Endothelial cell of umbilical vein (primary cell): ENCODE results near the gene PPP3CA. TPM values are rescaled to one million over a fixed set of nuclear protein-coding genes. Genes with fewer than 3 reads are reported as not detected.
"Not testable (repeated sequence)": the region's sequence is repeated elsewhere in the genome, so short reads cannot be mapped to it uniquely, and the experiment has no call there.

Experiments used
- BruUV-seq: library from RNA; stranded (reverse); fragments of 400-500 nt; replicated peaks from 2 replicates; lab custom pipeline; 2021; lab: Mats Ljungman, UMichigan
- CTCF ChIA-PET: fragments of 300-600, 350-600 bp; sonication (Branson Sonifier 250); formaldehyde crosslinking; loops from one replicate; lab custom pipeline; 2021; ENCODE audit warnings: antibody characterized with exemption, inconsistent platforms; lab: Charles Lee
- POLR2A ChIA-PET: fragments of 300-600, 350-600 bp; sonication (Branson Sonifier 250); formaldehyde crosslinking; loops from one replicate; lab custom pipeline; 2021; ENCODE audit warnings: antibody characterized with exemption, inconsistent platforms; lab: Charles Lee
- DNase-seq: peaks from one replicate; pipeline ENCODE4 v3.0.0-alpha.2; 2011; ENCODE audit warnings: low read depth, low spot score
- FAIRE-seq: peaks from 2 replicates; lab custom pipeline; 2011; peaks lifted over from hg19 to GRCh38; lab: Jason Lieb, UNC
- H2AFZ ChIP-seq: 2 replicates; pipeline ENCODE4 v1.6.0; 2012; ENCODE audit warnings: low read depth, low read length, control low read depth, inconsistent platforms
- H3K27ac ChIP-seq: 2 replicates; pipeline ENCODE4 v1.5.1; 2011; ENCODE audit warnings: low read depth, mild to moderate bottlenecking, control low read depth, low read length, moderate library complexity; ENCODE audit not compliant: insufficient read depth
- H3K27me3 ChIP-seq, 2 experiments: 2 replicates each; pipeline versions ENCODE4 v1.6.0 to v1.6.1; 2011; ENCODE audit warnings: low read length in 2 of 2, mixed read lengths in 1 of 2; ENCODE audit not compliant: control insufficient read depth in 2 of 2, insufficient read depth in 2 of 2
- H3K36me3 ChIP-seq, 2 experiments: 2 replicates in 1 of 2; 3 replicates in 1 of 2; pipeline ENCODE4 v1.5.1; 2011; ENCODE audit warnings: low read length in 2 of 2, mild to moderate bottlenecking in 1 of 2, moderate library complexity in 1 of 2; ENCODE audit not compliant: control insufficient read depth in 2 of 2, insufficient read depth in 2 of 2; ENCODE audit errors: extremely low read depth in 1 of 2
- H3K4me1 ChIP-seq: 3 replicates; pipeline ENCODE4 v1.5.1; 2011; ENCODE audit warnings: mild to moderate bottlenecking, low read length; ENCODE audit not compliant: control insufficient read depth, insufficient read depth; ENCODE audit errors: extremely low read depth
- H3K4me2 ChIP-seq: 2 replicates; pipeline ENCODE4 v1.6.1; 2011; ENCODE audit warnings: low read length, control low read depth, mixed read lengths; ENCODE audit not compliant: insufficient read depth
- H3K4me3 ChIP-seq, 3 experiments: fragments of 200-600 bp in 1 of 3; sonication (generic), shearing (Covaris generic) in 1 of 3; replicated peaks in 1 of 3; 2 replicates each; pipeline ENCODE4 v1.5.1; 2011 to 2016; ENCODE audit warnings: control low read depth in 3 of 3, low read length in 3 of 3, mild to moderate bottlenecking in 2 of 3, inconsistent platforms in 1 of 3, low read depth in 1 of 3, moderate library complexity in 1 of 3; ENCODE audit not compliant: insufficient read depth in 1 of 3
- H3K79me2 ChIP-seq: 2 replicates; pipeline ENCODE4 v1.6.0; 2012; ENCODE audit warnings: low read length, inconsistent platforms; ENCODE audit not compliant: control insufficient read depth, insufficient read depth
- H3K9ac ChIP-seq: replicated peaks from 2 replicates; pipeline ENCODE3; 2011; ENCODE audit warnings: low read length, control low read depth; ENCODE audit not compliant: insufficient read depth; ENCODE audit errors: extremely low read depth
- H3K9me1 ChIP-seq: replicated peaks from 3 replicates; pipeline ENCODE4 v1.6.0; 2011; ENCODE audit warnings: mild to moderate bottlenecking, low read length; ENCODE audit not compliant: control insufficient read depth, insufficient read depth; ENCODE audit errors: extremely low read depth
- H3K9me3 ChIP-seq: replicated peaks from 2 replicates; pipeline ENCODE4 v1.5.1; 2012; ENCODE audit warnings: low read length, inconsistent platforms; ENCODE audit not compliant: control insufficient read depth, insufficient read depth
- H4K20me1 ChIP-seq: replicated peaks from 2 replicates; pipeline ENCODE3; 2011; ENCODE audit warnings: mild to moderate bottlenecking, low read length; ENCODE audit not compliant: control insufficient read depth, insufficient read depth; ENCODE audit errors: extremely low read depth
- CTCF ChIP-seq, 2 donors: IDR thresholded peaks; 1 replicate in 1 of 2; 2 replicates in 1 of 2; pipeline ENCODE4 v1.5.1; 2011; ENCODE audit warnings: low read length in 2 of 2, mild to moderate bottlenecking in 2 of 2, moderate library complexity in 2 of 2, control low read depth in 1 of 2, inconsistent platforms in 1 of 2, low read depth in 1 of 2; ENCODE audit not compliant: insufficient read depth in 1 of 2; ENCODE audit errors: extremely low read depth in 1 of 2
- EZH2 ChIP-seq: IDR thresholded peaks from 2 replicates; pipeline ENCODE4 v1.6.1; 2012; ENCODE audit warnings: borderline replicate concordance, low read depth, mild to moderate bottlenecking, moderate library complexity, low read length, inconsistent platforms; ENCODE audit not compliant: severe bottlenecking
- FOS ChIP-seq: IDR thresholded peaks from 2 replicates; pipeline ENCODE4 v1.6.1; 2011; ENCODE audit warnings: mild to moderate bottlenecking, low read length, moderate library complexity, borderline replicate concordance; ENCODE audit not compliant: insufficient read depth
- GATA2 ChIP-seq: IDR thresholded peaks from 2 replicates; pipeline ENCODE4 v1.7.0; 2011; ENCODE audit warnings: low read depth, mild to moderate bottlenecking, moderate library complexity, mixed read lengths, low read length; ENCODE audit not compliant: insufficient read length, insufficient read depth
- JUN ChIP-seq: IDR thresholded peaks from 2 replicates; pipeline ENCODE4 v1.6.1; 2011; ENCODE audit warnings: borderline replicate concordance, low read depth; ENCODE audit not compliant: insufficient read length, insufficient read depth
- MAX ChIP-seq: IDR thresholded peaks from 2 replicates; pipeline ENCODE4 v1.6.1; 2011; ENCODE audit not compliant: insufficient read depth, insufficient read length
- MYC ChIP-seq: IDR thresholded peaks from one replicate; pipeline ENCODE4 v1.6.1; 2011; ENCODE audit warnings: mild to moderate bottlenecking, low read depth, low read length
- POLR2AphosphoS5 ChIP-seq: IDR thresholded peaks from 2 replicates; pipeline ENCODE4 v1.6.1; 2012; ENCODE audit warnings: low read depth, mild to moderate bottlenecking, control low read depth, low read length, moderate library complexity; ENCODE audit not compliant: insufficient read depth
- dilution Hi-C: fragments of 300-500 bp; cut with MboI; formaldehyde crosslinking; loops from one replicate; pipeline ENCODE4 v1.15.0; 2019; ENCODE audit warnings: low sequenced_read_pairs; ENCODE audit not compliant: extremely low pct_ligation_motif_present
- intact Hi-C: fragments of 100-400 bp; cut with micrococcal nuclease; formaldehyde crosslinking; loops from one replicate; pipeline ENCODE4 v1.10.0; 2022
- polyA plus RNA-seq, 4 experiments: library from polyadenylated mRNA; depleted of rRNA in 3 of 4; stranded (reverse) in 3 of 4; unstranded in 1 of 4; fragments of >200 nt; gene quantifications; 2 replicates each; pipeline versions ENCODE4 v1.2.1 to v1.2.3, GENCODE V29; 2011 to 2012; ENCODE audit warnings: missing spikeins in 1 of 4
- total RNA-seq: library from RNA; stranded (reverse); gene quantifications from 2 replicates; pipeline ENCODE4 v1.2.3, GENCODE V29; 2021

Gene PPP3CA
- total and polyA plus RNA-seq, 2 donors (not counting 3 experiments of a cell fraction or from before 2014, with no cell fraction given) = 7.0 to 43.3 TPM

DNA sequence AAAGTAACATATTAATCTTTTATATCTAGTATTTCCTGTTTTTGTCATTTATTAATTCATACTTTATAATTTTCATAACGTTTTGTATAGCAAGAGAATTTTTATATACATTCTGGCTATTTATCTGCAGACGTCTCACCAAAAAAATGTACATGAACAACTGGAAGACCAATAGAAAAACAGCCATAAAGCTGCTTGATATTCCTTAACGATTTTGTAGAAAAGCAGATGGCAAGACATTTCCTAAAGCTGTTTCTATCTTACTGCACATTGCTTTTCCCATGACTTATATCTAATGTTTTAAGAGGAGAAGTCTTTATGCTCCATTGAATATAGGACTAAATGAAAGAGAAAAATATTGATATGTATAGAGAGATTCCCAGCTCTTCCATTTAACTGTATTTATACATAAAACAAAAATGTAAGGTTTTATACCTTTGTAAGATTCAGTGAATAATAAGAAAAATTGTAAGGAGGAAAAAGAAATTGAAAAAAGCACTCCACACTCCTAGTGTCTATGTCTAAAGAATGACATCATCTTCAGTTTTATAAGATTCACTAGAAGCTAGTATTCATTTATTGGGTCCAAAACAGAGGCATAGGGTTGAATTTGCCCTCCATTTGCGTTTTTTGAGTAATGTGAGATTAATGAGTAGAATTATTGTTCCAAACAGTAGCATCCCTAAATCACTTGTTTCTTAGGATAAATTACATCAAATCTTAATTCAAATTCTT lies 248.5 kb downstream of the PPP3CA start:
- dilution Hi-C loops = no loop called here
- no peaks in the 10 kb centered on the region for H3K79me2 ChIP-seq
- H3K27ac ChIP-seq = no peak overlapping the region
- CTCF ChIA-PET = interaction anchor here (0.7 kb wide), 1 partner anchor 10 kb away, joined by 3 read pairs; no protein-coding TSS in a partner anchor
- H3K9me3 ChIP-seq = no peaks in the 10 kb centered on the region
- TF ChIP-seq CTCF (IDR thresholded peaks at IDR 0.05; ENCODE audit: extremely low read depth in 1 of 2, insufficient read depth in 1 of 2, low read depth in 1 of 2, low read length in 2 of 2) (no peak), MYC (no peak), GATA2 (no peak), POLR2AphosphoS5 (no peak), EZH2 (no peak), FOS (no peak), MAX (no peak), JUN (no peak)
- H2AFZ ChIP-seq = no peak overlapping the region
- no peak overlapping the region for H3K9ac ChIP-seq
- no peak for FAIRE-seq
- H3K36me3 ChIP-seq = no peaks in the 10 kb centered on the region
- POLR2A ChIA-PET = no interaction called here
- BruUV-seq = no TSS peak
- intact Hi-C loops = no loop called here
- H3K4me2 ChIP-seq = no peak overlapping the region
- H3K4me3 ChIP-seq = no peak overlapping the region
- H4K20me1 ChIP-seq = no peaks in the 10 kb centered on the region
- H3K4me1 ChIP-seq = peaks cover 20% of the 10 kb centered on the region
- no peak for DNase-seq
- peaks cover 3% of the 10 kb centered on the region for H3K9me1 ChIP-seq
- H3K27me3 ChIP-seq = no peaks in the 10 kb centered on the region

DNA sequence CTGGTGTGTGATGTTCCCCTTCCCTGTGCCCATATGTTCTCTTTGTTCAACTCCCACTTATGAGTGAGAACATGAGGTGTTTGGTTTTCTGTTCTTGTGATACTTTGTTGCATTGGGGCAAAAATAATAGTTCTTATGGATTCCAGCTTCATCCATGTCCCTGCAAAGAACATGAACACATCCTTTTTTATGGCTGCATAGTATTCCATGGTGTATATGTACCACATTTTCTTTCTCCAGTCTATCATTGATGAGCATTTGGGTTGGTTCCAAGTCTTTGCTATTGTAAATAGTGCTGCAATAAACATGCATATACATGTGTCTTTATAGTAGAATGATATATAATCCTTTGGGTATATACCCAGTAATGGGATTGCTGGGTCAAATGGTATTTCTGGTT lies 254.7 kb downstream of the PPP3CA start:
- POLR2A ChIA-PET, intact Hi-C loops, H3K9me1 ChIP-seq, H3K4me3 ChIP-seq, H3K79me2 ChIP-seq, H3K4me1 ChIP-seq, BruUV-seq, FAIRE-seq, DNase-seq, H4K20me1 ChIP-seq, H3K9ac ChIP-seq, H3K36me3 ChIP-seq, H3K9me3 ChIP-seq, H3K27ac ChIP-seq, dilution Hi-C loops, H3K27me3 ChIP-seq, CTCF ChIA-PET, H3K4me2 ChIP-seq, H2AFZ ChIP-seq: not testable (repeated sequence)
